Lower lobe of right lung (tissue), 2 donors: ENCODE data around the gene TGFA. TPM values are rescaled to one million over a fixed set of nuclear protein-coding genes. Genes with fewer than 3 reads are reported as not detected.

Source experiments
- ATAC-seq, 2 donors: fragments of 200-7000 bp; cut with Tn5 transposase; one replicate each; pipeline ENCODE4 v1.9.1; 2020 to 2022; ENCODE audit warnings: mild to moderate bottlenecking in 2 of 2, moderate library complexity in 2 of 2
- DNase-seq: peaks from one replicate; pipeline ENCODE4 v3.0.0-alpha.2; 2020
- H3K27ac ChIP-seq: fragments of 200-600 bp; one replicate; pipeline ENCODE4 v1.8.0; 2022
- H3K27me3 ChIP-seq: fragments of 200-600 bp; one replicate; pipeline ENCODE4 v1.8.0; 2022; ENCODE audit warnings: low read depth
- H3K36me3 ChIP-seq: fragments of 200-600 bp; one replicate; pipeline ENCODE4 v1.8.0; 2022; ENCODE audit warnings: mild to moderate bottlenecking
- H3K4me1 ChIP-seq: fragments of 200-600 bp; one replicate; pipeline ENCODE4 v1.8.0; 2022
- H3K4me3 ChIP-seq: fragments of 200-600 bp; one replicate; pipeline ENCODE4 v1.8.0; 2022; ENCODE audit warnings: mild to moderate bottlenecking
- H3K9me3 ChIP-seq: fragments of 200-600 bp; one replicate; pipeline ENCODE4 v1.8.0; 2022
- intact Hi-C: fragments of 100-400 bp; cut with DNase I; formaldehyde crosslinking; loops from one replicate; pipeline ENCODE4 v1.11.0; 2022
- total RNA-seq: library from RNA; stranded (reverse); fragmentation: NEBNext Ultra II Directional; extraction: Animal tissue kit (Norgen Biotek cat#: 25700); gene quantifications from one replicate; pipeline ENCODE4 v1.2.1, GENCODE V29; 2021
- TF ChIP-seq, protein P1 (sequence below): fragments of 200-600 bp; IDR thresholded peaks from one replicate; pipeline ENCODE4 v1.8.0; 2022; ENCODE audit warnings: antibody characterized with exemption, mild to moderate bottlenecking
- donor health status: DM: no; HTN: yes; CAD: no; lungs with severe emphysema.

The TGFA gene
- total RNA-seq, 1 donor from 2014 or later, result 8.2 TPM

GRCh38 chr2:70494293-70494886 is 59.2 kb downstream of the TGFA start:
- ATAC-seq (no peak), DNase-seq (no peak)
- Histone ChIP-seq H3K27me3 (no peaks in the 10 kb centered on the region), H3K27ac (no peak overlapping the region), H3K9me3 (no peaks in the 10 kb centered on the region), H3K4me3 (no peak overlapping the region), H3K4me1 (no peaks in the 10 kb centered on the region), H3K36me3 (no peaks in the 10 kb centered on the region)
- TF ChIP-seq, protein P1, sequence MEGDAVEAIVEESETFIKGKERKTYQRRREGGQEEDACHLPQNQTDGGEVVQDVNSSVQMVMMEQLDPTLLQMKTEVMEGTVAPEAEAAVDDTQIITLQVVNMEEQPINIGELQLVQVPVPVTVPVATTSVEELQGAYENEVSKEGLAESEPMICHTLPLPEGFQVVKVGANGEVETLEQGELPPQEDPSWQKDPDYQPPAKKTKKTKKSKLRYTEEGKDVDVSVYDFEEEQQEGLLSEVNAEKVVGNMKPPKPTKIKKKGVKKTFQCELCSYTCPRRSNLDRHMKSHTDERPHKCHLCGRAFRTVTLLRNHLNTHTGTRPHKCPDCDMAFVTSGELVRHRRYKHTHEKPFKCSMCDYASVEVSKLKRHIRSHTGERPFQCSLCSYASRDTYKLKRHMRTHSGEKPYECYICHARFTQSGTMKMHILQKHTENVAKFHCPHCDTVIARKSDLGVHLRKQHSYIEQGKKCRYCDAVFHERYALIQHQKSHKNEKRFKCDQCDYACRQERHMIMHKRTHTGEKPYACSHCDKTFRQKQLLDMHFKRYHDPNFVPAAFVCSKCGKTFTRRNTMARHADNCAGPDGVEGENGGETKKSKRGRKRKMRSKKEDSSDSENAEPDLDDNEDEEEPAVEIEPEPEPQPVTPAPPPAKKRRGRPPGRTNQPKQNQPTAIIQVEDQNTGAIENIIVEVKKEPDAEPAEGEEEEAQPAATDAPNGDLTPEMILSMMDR, result no peak
- intact Hi-C loops, result no loop called here

GRCh38 chr2:70490381-70490780 is 63.2 kb downstream of the TGFA start:
- ATAC-seq, result no peak

DNA sequence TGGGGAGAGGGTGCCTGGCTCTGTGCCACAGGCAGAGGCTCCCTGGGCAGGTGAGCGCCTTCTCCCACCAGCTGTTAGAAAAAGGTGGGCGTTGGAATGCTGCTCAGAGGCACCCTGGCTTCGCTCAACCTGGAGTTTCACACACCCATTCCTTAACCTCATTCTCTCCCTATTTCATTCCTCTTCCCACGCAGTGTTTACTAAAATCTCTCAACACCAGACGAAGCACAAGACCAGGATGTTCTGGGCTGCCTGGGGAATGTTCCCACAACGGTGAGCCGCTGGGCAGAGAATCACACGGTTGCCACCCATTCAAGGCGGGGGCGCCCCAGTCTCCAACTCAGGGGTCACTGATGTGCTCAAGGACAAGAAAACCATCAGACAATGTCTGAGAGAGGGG is 64.5 kb downstream of the TGFA start:
- intact Hi-C loops, result no loop called here
- no peak for ATAC-seq

More at GRCh38 chr2:70490381-70490780, 63.2 kb downstream of the TGFA start:
- Histone ChIP-seq H3K27me3 (no peaks in the 10 kb centered on the region), H3K4me3 (no peak overlapping the region), H3K27ac (no peak overlapping the region), H3K4me1 (no peaks in the 10 kb centered on the region), H3K36me3 (no peaks in the 10 kb centered on the region), H3K9me3 (no peaks in the 10 kb centered on the region)
- intact Hi-C loops, result no loop called here
- DNase-seq, result no peak
- TF ChIP-seq, protein P1, result no peak

DNA sequence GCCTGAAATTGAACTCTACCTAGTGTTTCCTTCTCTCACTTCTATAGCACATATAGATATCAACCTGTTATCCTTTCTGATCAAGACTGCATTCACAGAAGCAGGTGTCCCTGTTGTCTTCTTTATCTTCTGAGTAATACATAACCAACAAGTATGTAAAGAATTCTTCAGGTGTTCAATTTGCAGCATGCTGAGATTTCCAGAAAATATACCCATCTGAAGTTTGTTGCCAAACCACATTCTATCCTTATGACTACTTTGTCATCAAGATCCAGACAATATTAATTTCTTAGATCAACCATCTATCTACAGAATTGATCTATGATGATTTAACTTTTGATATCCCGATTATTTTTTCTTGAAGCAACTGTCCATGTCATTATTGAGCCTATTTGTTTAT is 69.5 kb downstream of the TGFA start:
- H3K27me3 ChIP-seq, result no peaks in the 10 kb centered on the region
- H3K4me3 ChIP-seq, result no peak overlapping the region
- intact Hi-C loops, result no loop called here
- no peaks in the 10 kb centered on the region for H3K4me1 ChIP-seq
- ATAC-seq (no peak), DNase-seq (no peak)
- TF ChIP-seq, protein P1, result no peak
- no peaks in the 10 kb centered on the region for H3K9me3 ChIP-seq
- H3K36me3 ChIP-seq, result no peaks in the 10 kb centered on the region
- no peak overlapping the region for H3K27ac ChIP-seq

More for the DNA sequence above, 64.5 kb downstream of the TGFA start:
- DNase-seq, result no peak
- no peaks in the 10 kb centered on the region for H3K36me3 ChIP-seq
- no peaks in the 10 kb centered on the region for H3K4me1 ChIP-seq
- TF ChIP-seq, protein P1, result no peak
- no peak overlapping the region for H3K27ac ChIP-seq
- no peak overlapping the region for H3K4me3 ChIP-seq
- no peaks in the 10 kb centered on the region for H3K27me3 ChIP-seq
- H3K9me3 ChIP-seq, result no peaks in the 10 kb centered on the region

DNA sequence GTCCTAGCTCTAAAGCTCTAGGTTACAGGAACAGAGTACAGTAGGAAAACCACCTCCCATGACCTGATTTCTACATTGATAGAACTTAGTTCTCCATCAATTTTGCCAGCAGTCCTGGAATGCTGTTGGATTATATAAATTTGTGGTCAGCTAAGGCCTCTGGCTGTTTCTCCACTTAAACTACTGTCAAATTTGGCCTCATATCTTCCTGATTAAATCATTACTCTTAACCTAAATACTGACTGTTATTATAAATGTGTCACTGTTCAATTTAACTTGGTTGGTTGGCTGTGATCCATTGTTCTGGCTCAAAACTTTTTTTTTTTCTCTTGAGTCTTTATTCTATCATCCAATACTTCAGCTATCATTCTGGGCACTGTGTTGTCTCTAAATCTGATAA is 71.2 kb downstream of the TGFA start:
- intact Hi-C loops, result no loop called here
- ATAC-seq (no peak), DNase-seq (no peak)
- no peak overlapping the region for H3K27ac ChIP-seq
- no peak overlapping the region for H3K4me3 ChIP-seq
- no peaks in the 10 kb centered on the region for H3K27me3 ChIP-seq
- H3K9me3 ChIP-seq, result no peaks in the 10 kb centered on the region
- TF ChIP-seq, protein P1, result no peak
- no peaks in the 10 kb centered on the region for H3K36me3 ChIP-seq
- no peaks in the 10 kb centered on the region for H3K4me1 ChIP-seq

GRCh38 chr2:70480468-70480867 is 73.2 kb downstream of the TGFA start:
- H3K36me3 ChIP-seq, result no peaks in the 10 kb centered on the region
- DNase-seq (no peak), ATAC-seq (no peak)
- H3K9me3 ChIP-seq, result no peaks in the 10 kb centered on the region
- H3K4me1 ChIP-seq, result no peaks in the 10 kb centered on the region
- no peak overlapping the region for H3K4me3 ChIP-seq
- H3K27ac ChIP-seq, result no peak overlapping the region
- intact Hi-C loops, result no loop called here
- TF ChIP-seq, protein P1, result no peak
- H3K27me3 ChIP-seq, result no peaks in the 10 kb centered on the region
